Heart left ventricle (tissue), 16 donors: ENCODE measurements around the gene CBR1. TPM values are rescaled to one million over a fixed set of nuclear protein-coding genes. Genes with fewer than 3 reads are reported as not detected.

ENCODE experiments used
- ATAC-seq, 4 donors: fragments of 200-7000 bp; cut with Tn5 transposase; one replicate each; pipeline ENCODE4 v1.9.1; 2020 to 2022; ENCODE audit warnings: moderate library complexity in 4 of 4, mild to moderate bottlenecking in 3 of 4, moderate number of reproducible peaks in 1 of 4
- DNase-seq, 5 donors: peaks; one replicate each; pipeline ENCODE4 v3.0.0-alpha.2; 2020
- H3K27ac ChIP-seq, 12 donors: fragments of 200-600 bp; sonication (generic) in 4 of 12; one replicate each; pipeline versions ENCODE4 v1.5.0 to v1.8.0; 2016 to 2022; ENCODE audit warnings: mild to moderate bottlenecking in 2 of 12
- H3K27me3 ChIP-seq, 9 donors: fragments of 200-600 bp; sonication (generic) in 2 of 9; one replicate each; pipeline versions ENCODE4 v1.5.1 to v1.8.0; 2016 to 2022; ENCODE audit warnings: mild to moderate bottlenecking in 3 of 9
- H3K36me3 ChIP-seq, 9 donors: fragments of 200-600 bp; sonication (generic) in 2 of 9; one replicate each; pipeline versions ENCODE4 v1.5.0 to v1.8.0; 2018 to 2022; ENCODE audit warnings: mild to moderate bottlenecking in 2 of 9
- H3K4me1 ChIP-seq, 12 donors: fragments of 200-600 bp; sonication (generic) in 4 of 12; one replicate each; pipeline versions ENCODE4 v1.5.0 to v1.8.0; 2016 to 2022; ENCODE audit warnings: mild to moderate bottlenecking in 3 of 12
- H3K4me3 ChIP-seq, 12 donors: fragments of 200-600 bp; sonication (generic) in 4 of 12; one replicate each; pipeline versions ENCODE4 v1.5.0 to v1.8.0; 2017 to 2022; ENCODE audit warnings: mild to moderate bottlenecking in 9 of 12, moderate library complexity in 4 of 12
- H3K9me3 ChIP-seq, 12 donors: fragments of 200-600 bp; sonication (generic) in 4 of 12; one replicate each; pipeline versions ENCODE4 v1.5.0 to v1.8.0; 2016 to 2022; ENCODE audit warnings: mild to moderate bottlenecking in 1 of 12
- POLR2A ChIP-seq, 2 donors: fragments of 450-650 bp; IDR thresholded peaks; one replicate each; pipeline ENCODE4 v1.6.1; 2017; ENCODE audit warnings: antibody characterized with exemption in 2 of 2, mild to moderate bottlenecking in 2 of 2, moderate library complexity in 2 of 2
- WGBS, 4 donors: extraction: QIAGEN DNeasy Blood & Tissue Kit in 2 of 4; methylation state at CpG; one replicate each; pipeline versions ENCODE4 v1.1.5 to v1.1.7; 2013 to 2018; 5-methylcytosine and 5-hydroxymethylcytosine counted together
- intact Hi-C, 10 donors: fragments of 100-400 bp; cut with DNase I; formaldehyde crosslinking; loops; one replicate each; pipeline versions ENCODE4 v1.11.1 to v1.14.2; 2022
- polyA plus RNA-seq, 2 donors: library from polyadenylated mRNA; stranded (reverse); fragments of 200-250 nt; gene quantifications; one replicate each; pipeline ENCODE4 v1.2.3, GENCODE V29; 2013
- total RNA-seq, 9 donors: library from RNA; depleted of rRNA in 2 of 9; stranded (reverse); fragments of >200 nt in 2 of 9; fragmentation: NEBNext Ultra II Directional in 3 of 9; extraction: Animal tissue kit (Norgen Biotek cat#: 25700) in 3 of 9; gene quantifications; one replicate each; pipeline versions ENCODE4 v1.1.0 to v1.2.4, GENCODE V29; 2016 to 2023
- TF ChIP-seq, protein P1 (sequence below), 12 donors: fragments of 200-600 bp; sonication (generic) in 4 of 12; IDR thresholded peaks; one replicate each; pipeline versions ENCODE4 v1.5.0 to v1.8.0; 2018 to 2022; ENCODE audit warnings: antibody characterized with exemption in 12 of 12, mild to moderate bottlenecking in 5 of 12
- donor health status: ischemic (EF 13 %, LVEDD 7.1; RV severe dilation, severe dysfunction).
- donor health status: healthy with polysubstance abuse.
- donor health status: DM: no; HTN: yes; CAD: no.
- donor health status: DM: no; HTN: no; CAD: no.
- donor health status: ischemic (EF 25% LVEDD 6.9; RV normal size, moderate dysfunction).
- donor health status: ischemic (EF 25% LVEDD 5.7; RV mildly dilated, moderate dysfunction).
- donor health status: healthy.
- donor health status: DM: yes; HTN: yes; CAD: no.
- donor health status: ischemic (EF 35%, LVEDD 5.7; RV mildly dilated, moderate dysfunction).
- donor health status: nonischemic (EF 11% LVEDD 7.7; RV severe dilation, severe dysfunction).
- donor health status: DM: yes; HTN: yes; CAD: no.
- donor health status: PGD.
- donor health status: ischemic (EF 29% LVEDD 5.4; RV normal size, mild dysfunction).
- donor health status: nonischemic (EF 23%, LVEDD 6.1; RV moderate dilation, normal function).

CBR1 gene
- total and polyA plus RNA-seq, 11 donors, result 11.0 to 69.2 (median 23.7) TPM

DNA sequence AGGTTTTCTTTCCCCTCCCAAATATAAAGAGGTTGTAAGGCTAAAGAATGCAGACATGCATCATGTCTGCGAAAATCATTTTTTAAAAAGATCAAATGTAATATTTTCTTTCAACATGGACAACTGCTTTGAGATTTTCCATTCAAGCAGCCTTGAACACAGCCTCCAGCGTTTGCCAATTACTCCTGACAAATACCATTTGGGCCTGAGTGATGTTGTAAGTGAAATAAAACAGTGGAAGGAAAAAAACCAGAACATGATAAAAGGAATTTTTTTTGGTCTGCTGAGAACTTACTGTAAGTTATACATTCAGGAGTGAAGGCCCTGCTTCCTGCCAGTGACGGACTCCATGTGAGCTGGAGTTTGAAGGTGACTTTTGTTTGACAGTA lies 46.7 kb upstream of the CBR1 start:
- Histone ChIP-seq H3K9me3 (no peaks in the 10 kb centered on the region), H3K27ac (peak overlapping the region in 1 of 12 donors; percentile 52), H3K4me3 (no peak overlapping the region), H3K36me3 (no peaks in the 10 kb centered on the region), H3K27me3 (no peaks in the 10 kb centered on the region), H3K4me1 (peaks cover 0 to under 1% (median 0%) of the 10 kb centered on the region in 12 donors)
- DNase-seq, result no peak
- WGBS, 4 donors, result 57 to 71% (median 64%) methylated on average over 3 of the region's 3 CpGs
- intact Hi-C loops, result loop anchor here in 2 of 10 donors (10.0 kb wide), 2 partner anchors 78 to 1278 kb away; no protein-coding TSS in a partner anchor
- TF ChIP-seq POLR2A (IDR thresholded peaks at IDR 0.05), result no peak
- TF ChIP-seq, protein P1, sequence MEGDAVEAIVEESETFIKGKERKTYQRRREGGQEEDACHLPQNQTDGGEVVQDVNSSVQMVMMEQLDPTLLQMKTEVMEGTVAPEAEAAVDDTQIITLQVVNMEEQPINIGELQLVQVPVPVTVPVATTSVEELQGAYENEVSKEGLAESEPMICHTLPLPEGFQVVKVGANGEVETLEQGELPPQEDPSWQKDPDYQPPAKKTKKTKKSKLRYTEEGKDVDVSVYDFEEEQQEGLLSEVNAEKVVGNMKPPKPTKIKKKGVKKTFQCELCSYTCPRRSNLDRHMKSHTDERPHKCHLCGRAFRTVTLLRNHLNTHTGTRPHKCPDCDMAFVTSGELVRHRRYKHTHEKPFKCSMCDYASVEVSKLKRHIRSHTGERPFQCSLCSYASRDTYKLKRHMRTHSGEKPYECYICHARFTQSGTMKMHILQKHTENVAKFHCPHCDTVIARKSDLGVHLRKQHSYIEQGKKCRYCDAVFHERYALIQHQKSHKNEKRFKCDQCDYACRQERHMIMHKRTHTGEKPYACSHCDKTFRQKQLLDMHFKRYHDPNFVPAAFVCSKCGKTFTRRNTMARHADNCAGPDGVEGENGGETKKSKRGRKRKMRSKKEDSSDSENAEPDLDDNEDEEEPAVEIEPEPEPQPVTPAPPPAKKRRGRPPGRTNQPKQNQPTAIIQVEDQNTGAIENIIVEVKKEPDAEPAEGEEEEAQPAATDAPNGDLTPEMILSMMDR (IDR thresholded peaks at IDR 0.05), result no peak
- ATAC-seq, result no peak

DNA sequence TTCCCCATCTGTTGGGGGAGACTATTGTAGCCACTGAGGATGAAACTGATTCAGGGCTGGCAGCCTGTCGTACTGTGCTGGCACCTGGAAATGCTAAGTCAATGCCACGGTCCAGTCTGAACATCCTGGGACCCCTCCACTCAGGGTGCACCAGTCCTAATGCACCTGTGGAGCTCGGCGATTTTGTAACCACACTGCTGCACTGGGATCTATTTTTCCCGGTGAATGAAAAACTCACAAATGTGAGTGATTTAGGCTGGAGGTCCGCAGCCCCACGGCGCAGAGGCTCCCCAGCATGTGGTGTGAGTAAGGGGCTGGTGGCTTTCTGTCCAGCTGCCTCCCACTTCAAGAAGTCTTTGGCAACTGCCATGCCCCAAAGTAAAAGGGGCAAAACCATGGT lies 45.0 kb upstream of the CBR1 start:
- H3K27ac ChIP-seq, result no peak overlapping the region
- H3K36me3 ChIP-seq, result no peaks in the 10 kb centered on the region
- WGBS, 4 donors, result 92 to 100% (median 94%) methylated on average over 3 to 8 of the region's 8 CpGs
- no peak overlapping the region for H3K4me3 ChIP-seq
- ATAC-seq (no peak), DNase-seq (no peak)
- H3K9me3 ChIP-seq, result no peaks in the 10 kb centered on the region
- TF ChIP-seq POLR2A (IDR thresholded peaks at IDR 0.05), result no peak
- TF ChIP-seq, protein P1 (IDR thresholded peaks at IDR 0.05), result no peak
- intact Hi-C loops, result loop anchor here in 9 of 10 donors (5.0 to 10.0 kb wide), 7 partner anchors 80 to 1337 kb away; no protein-coding TSS in a partner anchor
- no peaks in the 10 kb centered on the region for H3K27me3 ChIP-seq
- peaks cover 0 to 4% (median 0%) of the 10 kb centered on the region in 12 donors for H3K4me1 ChIP-seq

DNA sequence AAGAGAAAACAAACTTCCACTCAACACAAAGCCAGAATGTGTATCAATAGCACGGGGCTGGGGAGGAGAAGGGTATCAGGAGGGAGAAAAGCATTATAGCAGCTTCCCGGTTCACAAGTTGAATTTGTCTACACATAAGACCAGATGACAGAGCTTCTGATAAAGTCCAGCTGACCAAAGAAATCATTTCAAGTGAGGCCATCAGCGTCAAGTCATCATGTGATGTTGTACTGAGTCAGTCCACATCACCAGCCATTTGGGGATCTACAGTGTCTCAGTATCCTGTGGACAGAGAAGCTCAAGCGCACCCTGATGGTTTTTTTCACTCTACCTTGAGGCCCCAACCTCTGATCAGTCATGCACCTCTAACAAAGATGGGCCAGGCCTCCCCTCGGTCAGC lies 42.5 kb upstream of the CBR1 start:
- WGBS, 4 donors, result 48 to 64% (median 53%) methylated on average over 5 of the region's 5 CpGs
- peak in 2 of 4 donors; percentile 17 to 42 for ATAC-seq
- intact Hi-C loops, result loop anchor here in 9 of 10 donors (5.0 to 10.0 kb wide), 7 partner anchors 83 to 1340 kb away; no protein-coding TSS in a partner anchor

More for the DNA sequence above, 42.5 kb upstream of the CBR1 start:
- no peak overlapping the region for H3K27ac ChIP-seq
- H3K9me3 ChIP-seq, result no peaks in the 10 kb centered on the region
- no peaks in the 10 kb centered on the region for H3K27me3 ChIP-seq
- TF ChIP-seq POLR2A (IDR thresholded peaks at IDR 0.05), result no peak
- TF ChIP-seq, protein P1 (IDR thresholded peaks at IDR 0.05), result no peak
- peaks cover 0 to 4% (median 0%) of the 10 kb centered on the region in 12 donors for H3K4me1 ChIP-seq
- H3K4me3 ChIP-seq, result no peak overlapping the region
- DNase-seq, result no peak
- no peaks in the 10 kb centered on the region for H3K36me3 ChIP-seq
